SIG-M5 treated with dmso at 0.1 percent for 504 hours (cell line): Measurements from ENCODE around the gene NOL7.

Source experiments
- DNase-seq: peaks from one replicate; lab custom pipeline; 2025; ENCODE audit not compliant: unreplicated experiment; lab: John Stamatoyannopoulos, UW

NOL7 gene

GRCh38 chr6:13649393-13649792, 34.3 kb downstream of the NOL7 start:
- no peak for DNase-seq

- DNase-seq = no peak
These were observed 38.2 kb downstream of the NOL7 start for GRCh38 chr6:13653296-13653695.

- no peak for DNase-seq
These were observed 39.4 kb downstream of the NOL7 start for GRCh38 chr6:13654496-13654895.

GRCh38 chr6:13655700-13656099, 40.6 kb downstream of the NOL7 start:
- DNase-seq = no peak

GRCh38 chr6:13660273-13660672, 45.1 kb downstream of the NOL7 start:
- no peak for DNase-seq

GRCh38 chr6:13660893-13661292, 45.8 kb downstream of the NOL7 start:
- DNase-seq = no peak

GRCh38 chr6:13661647-13662046, 46.5 kb downstream of the NOL7 start:
- DNase-seq = no peak

GRCh38 chr6:13662651-13663334, 47.7 kb downstream of the NOL7 start:
- DNase-seq = no peak

GRCh38 chr6:13663986-13664385, 48.9 kb downstream of the NOL7 start:
- DNase-seq = no peak

- DNase-seq = no peak
These were observed 49.7 kb downstream of the NOL7 start for GRCh38 chr6:13664703-13665352.

- no peak for DNase-seq
These were observed 51.3 kb downstream of the NOL7 start for GRCh38 chr6:13666194-13667105.

- no peak for DNase-seq
These were observed 52.5 kb downstream of the NOL7 start for GRCh38 chr6:13667655-13668054.

- DNase-seq = no peak
These were observed 53.3 kb downstream of the NOL7 start for GRCh38 chr6:13668291-13668928.

GRCh38 chr6:13669476-13669875, 54.3 kb downstream of the NOL7 start:
- no peak for DNase-seq
